Measurements from ENCODE around the gene PDE8A.

DNA sequence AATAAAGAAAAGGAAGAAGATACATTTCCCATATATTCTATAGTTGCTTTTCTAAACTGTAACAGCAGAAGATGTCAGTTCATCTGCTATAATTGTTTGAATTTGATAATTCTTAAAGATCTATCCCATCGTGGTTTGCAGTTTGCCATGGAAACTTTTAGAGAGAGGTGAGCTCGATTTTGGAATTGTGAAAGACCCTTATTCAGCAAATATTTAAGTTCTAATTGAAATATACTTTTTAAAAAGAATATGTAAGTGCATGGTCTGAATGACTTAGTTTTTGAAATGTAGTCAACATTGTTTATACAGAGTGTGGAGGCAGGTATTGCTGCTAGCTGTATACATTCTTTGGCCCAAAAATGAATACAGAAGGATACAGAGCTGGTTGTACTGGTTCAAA lies 127.7 kb downstream of the PDE8A start:
- TF ChIP-seq, protein P1, sequence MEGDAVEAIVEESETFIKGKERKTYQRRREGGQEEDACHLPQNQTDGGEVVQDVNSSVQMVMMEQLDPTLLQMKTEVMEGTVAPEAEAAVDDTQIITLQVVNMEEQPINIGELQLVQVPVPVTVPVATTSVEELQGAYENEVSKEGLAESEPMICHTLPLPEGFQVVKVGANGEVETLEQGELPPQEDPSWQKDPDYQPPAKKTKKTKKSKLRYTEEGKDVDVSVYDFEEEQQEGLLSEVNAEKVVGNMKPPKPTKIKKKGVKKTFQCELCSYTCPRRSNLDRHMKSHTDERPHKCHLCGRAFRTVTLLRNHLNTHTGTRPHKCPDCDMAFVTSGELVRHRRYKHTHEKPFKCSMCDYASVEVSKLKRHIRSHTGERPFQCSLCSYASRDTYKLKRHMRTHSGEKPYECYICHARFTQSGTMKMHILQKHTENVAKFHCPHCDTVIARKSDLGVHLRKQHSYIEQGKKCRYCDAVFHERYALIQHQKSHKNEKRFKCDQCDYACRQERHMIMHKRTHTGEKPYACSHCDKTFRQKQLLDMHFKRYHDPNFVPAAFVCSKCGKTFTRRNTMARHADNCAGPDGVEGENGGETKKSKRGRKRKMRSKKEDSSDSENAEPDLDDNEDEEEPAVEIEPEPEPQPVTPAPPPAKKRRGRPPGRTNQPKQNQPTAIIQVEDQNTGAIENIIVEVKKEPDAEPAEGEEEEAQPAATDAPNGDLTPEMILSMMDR (conservative IDR thresholded peaks at IDR 0.05; ENCODE audit: low read depth, low read length): no peak
- TF ChIP-seq RFX5 (IDR thresholded peaks at IDR 0.05; ENCODE audit: low read depth, low read length) (no peak), POLR2A (IDR thresholded peaks at IDR 0.05; ENCODE audit: low read depth, low read length) (no peak), RAD21 (IDR thresholded peaks at IDR 0.05; ENCODE audit: low read length) (no peak), RCOR1 (IDR thresholded peaks at IDR 0.05; ENCODE audit: insufficient replicate concordance, low read length) (no peak), FOS (IDR thresholded peaks at IDR 0.05; ENCODE audit: low read depth, low read length) (no peak), MXI1 (IDR thresholded peaks at IDR 0.05; ENCODE audit: borderline replicate concordance, low read depth, low read length) (no peak)
- TF ChIP-seq, protein P2, sequence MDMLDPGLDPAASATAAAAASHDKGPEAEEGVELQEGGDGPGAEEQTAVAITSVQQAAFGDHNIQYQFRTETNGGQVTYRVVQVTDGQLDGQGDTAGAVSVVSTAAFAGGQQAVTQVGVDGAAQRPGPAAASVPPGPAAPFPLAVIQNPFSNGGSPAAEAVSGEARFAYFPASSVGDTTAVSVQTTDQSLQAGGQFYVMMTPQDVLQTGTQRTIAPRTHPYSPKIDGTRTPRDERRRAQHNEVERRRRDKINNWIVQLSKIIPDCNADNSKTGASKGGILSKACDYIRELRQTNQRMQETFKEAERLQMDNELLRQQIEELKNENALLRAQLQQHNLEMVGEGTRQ (IDR thresholded peaks at IDR 0.05; ENCODE audit: low read depth, low read length): no peak
